SK-N-SH treated with all-trans-retinoic acid at 6 μM for 48 hours (cell line): Measurements from ENCODE around the gene PTPRN2.
"Not testable (repeated sequence)": the region's sequence is repeated elsewhere in the genome, so short reads cannot be mapped to it uniquely, and the experiment has no call there.

Source experiments
- ATAC-seq: fragments of 200-7000 bp; cut with Tn5 transposase; 3 replicates; pipeline ENCODE4 v1.9.1; 2020; ENCODE audit warnings: mild to moderate bottlenecking, moderate library complexity
- ARNTL ChIP-seq: fragments of 450-650 bp; formaldehyde crosslinking; IDR thresholded peaks from 2 replicates; pipeline ENCODE4 v1.5.0; 2020; ENCODE audit warnings: low read depth, mild to moderate bottlenecking, moderate library complexity, borderline replicate concordance
- BACH2 ChIP-seq: fragments of 250-450 bp; sonication (Bioruptor Pico); IDR thresholded peaks from 2 replicates; pipeline ENCODE4 v1.9.0; 2021; ENCODE audit warnings: mild to moderate bottlenecking, borderline replicate concordance
- GLIS3 ChIP-seq: fragments of 250-450 bp; sonication (Bioruptor Pico); IDR thresholded peaks from 2 replicates; pipeline ENCODE4 v1.5.0; 2020; ENCODE audit warnings: mild to moderate bottlenecking, moderate library complexity
- ISL1 ChIP-seq: fragments of 250-450 bp; sonication (Bioruptor Pico); IDR thresholded peaks from 2 replicates; pipeline ENCODE4 v2.1.2; 2022; ENCODE audit warnings: mild to moderate bottlenecking, moderate library complexity
- OSR1 ChIP-seq: fragments of 250-450 bp; sonication (Bioruptor Pico); IDR thresholded peaks from 2 replicates; pipeline ENCODE4 v1.8.0; 2022; ENCODE audit warnings: moderate library complexity, mild to moderate bottlenecking, inconsistent platforms
- PATZ1 ChIP-seq: fragments of 250-450 bp; sonication (Bioruptor Pico); IDR thresholded peaks from 2 replicates; pipeline ENCODE4 v1.8.0; 2020; ENCODE audit warnings: mild to moderate bottlenecking, moderate library complexity, borderline replicate concordance
- PPARA ChIP-seq: fragments of 250-450 bp; sonication (Bioruptor Pico); IDR thresholded peaks from 2 replicates; pipeline ENCODE4 v1.5.0; 2020; ENCODE audit warnings: mild to moderate bottlenecking, borderline replicate concordance
- RARB ChIP-seq: fragments of 250-450 bp; sonication (Bioruptor Pico); IDR thresholded peaks from 2 replicates; pipeline ENCODE4 v1.8.0; 2021; ENCODE audit warnings: mild to moderate bottlenecking, moderate library complexity
- TOX ChIP-seq: fragments of 250-450 bp; sonication (Bioruptor Pico); IDR thresholded peaks from 2 replicates; pipeline ENCODE4 v1.8.0; 2021; ENCODE audit warnings: mild to moderate bottlenecking, moderate library complexity, borderline replicate concordance
- ZC3H10 ChIP-seq: fragments of 250-450 bp; sonication (Bioruptor Pico); IDR thresholded peaks from 2 replicates; pipeline ENCODE4 v1.5.1; 2021; ENCODE audit warnings: mild to moderate bottlenecking, moderate library complexity
- ZFP3 ChIP-seq: fragments of 250-450 bp; sonication (Bioruptor Pico); IDR thresholded peaks from 2 replicates; pipeline ENCODE4 v1.5.0; 2020; ENCODE audit warnings: mild to moderate bottlenecking, moderate library complexity
- ZNF70 ChIP-seq: fragments of 450-650 bp; formaldehyde crosslinking; IDR thresholded peaks from 2 replicates; pipeline ENCODE4 v1.5.0; 2020; ENCODE audit warnings: mild to moderate bottlenecking, moderate library complexity
- ZNF8 ChIP-seq: fragments of 450-650 bp; formaldehyde crosslinking; IDR thresholded peaks from 2 replicates; pipeline ENCODE4 v1.5.0; 2020; ENCODE audit warnings: mild to moderate bottlenecking, moderate library complexity
- TF ChIP-seq, protein P1 (sequence below): fragments of 250-450 bp; sonication (Bioruptor Pico); IDR thresholded peaks from 2 replicates; pipeline ENCODE4 v1.5.1; 2021; ENCODE audit warnings: mild to moderate bottlenecking, moderate library complexity
- TF ChIP-seq, protein P2 (sequence below): fragments of 250-450 bp; sonication (Bioruptor Pico); IDR thresholded peaks from 2 replicates; pipeline ENCODE4 v1.8.0; 2021; ENCODE audit warnings: low read depth, mild to moderate bottlenecking, moderate library complexity, borderline replicate concordance

PTPRN2 gene

DNA sequence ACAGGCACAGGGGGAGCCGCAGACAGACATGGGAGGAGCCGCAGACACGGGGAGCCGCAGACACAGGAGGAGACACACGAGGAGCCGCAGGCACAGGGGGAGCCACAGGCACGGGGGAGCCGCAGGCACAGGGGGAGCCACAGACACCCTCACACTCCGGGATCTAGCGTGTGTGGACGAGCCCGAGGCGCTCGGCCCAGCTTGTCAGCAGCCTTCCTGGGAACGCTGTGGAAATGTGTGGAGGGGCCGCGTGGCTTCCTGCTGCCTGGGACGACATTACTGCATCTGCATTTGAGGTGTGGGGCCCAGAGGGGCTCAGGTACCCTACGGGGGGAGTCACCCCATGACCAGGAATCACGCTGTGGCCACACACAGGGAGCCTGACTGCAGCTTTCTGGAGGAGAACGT lies 313.2 kb downstream of the PTPRN2 start:
- ATAC-seq = peak; percentile 32; the same call in 1 of the 3 replicates
- no peak for TF ChIP-seq PATZ1
- TF ChIP-seq GLIS3 = no peak
- TF ChIP-seq, protein P1, sequence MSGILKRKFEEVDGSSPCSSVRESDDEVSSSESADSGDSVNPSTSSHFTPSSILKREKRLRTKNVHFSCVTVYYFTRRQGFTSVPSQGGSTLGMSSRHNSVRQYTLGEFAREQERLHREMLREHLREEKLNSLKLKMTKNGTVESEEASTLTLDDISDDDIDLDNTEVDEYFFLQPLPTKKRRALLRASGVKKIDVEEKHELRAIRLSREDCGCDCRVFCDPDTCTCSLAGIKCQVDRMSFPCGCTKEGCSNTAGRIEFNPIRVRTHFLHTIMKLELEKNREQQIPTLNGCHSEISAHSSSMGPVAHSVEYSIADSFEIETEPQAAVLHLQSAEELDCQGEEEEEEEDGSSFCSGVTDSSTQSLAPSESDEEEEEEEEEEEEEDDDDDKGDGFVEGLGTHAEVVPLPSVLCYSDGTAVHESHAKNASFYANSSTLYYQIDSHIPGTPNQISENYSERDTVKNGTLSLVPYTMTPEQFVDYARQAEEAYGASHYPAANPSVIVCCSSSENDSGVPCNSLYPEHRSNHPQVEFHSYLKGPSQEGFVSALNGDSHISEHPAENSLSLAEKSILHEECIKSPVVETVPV (CRISPR knock-in tag) = no peak
- TF ChIP-seq RARB (CRISPR knock-in tag) = no peak
- TF ChIP-seq PPARA (CRISPR knock-in tag) = no peak

GRCh38 chr7:158273756-158274342 lies 313.8 kb downstream of the PTPRN2 start:
- ATAC-seq = not testable (repeated sequence)

- TF ChIP-seq ZC3H10 (CRISPR knock-in tag) = no peak
- no peak for TF ChIP-seq ISL1
- TF ChIP-seq ZFP3 (CRISPR knock-in tag) = no peak
- TF ChIP-seq BACH2 (CRISPR knock-in tag) = no peak
- TF ChIP-seq, protein P2, sequence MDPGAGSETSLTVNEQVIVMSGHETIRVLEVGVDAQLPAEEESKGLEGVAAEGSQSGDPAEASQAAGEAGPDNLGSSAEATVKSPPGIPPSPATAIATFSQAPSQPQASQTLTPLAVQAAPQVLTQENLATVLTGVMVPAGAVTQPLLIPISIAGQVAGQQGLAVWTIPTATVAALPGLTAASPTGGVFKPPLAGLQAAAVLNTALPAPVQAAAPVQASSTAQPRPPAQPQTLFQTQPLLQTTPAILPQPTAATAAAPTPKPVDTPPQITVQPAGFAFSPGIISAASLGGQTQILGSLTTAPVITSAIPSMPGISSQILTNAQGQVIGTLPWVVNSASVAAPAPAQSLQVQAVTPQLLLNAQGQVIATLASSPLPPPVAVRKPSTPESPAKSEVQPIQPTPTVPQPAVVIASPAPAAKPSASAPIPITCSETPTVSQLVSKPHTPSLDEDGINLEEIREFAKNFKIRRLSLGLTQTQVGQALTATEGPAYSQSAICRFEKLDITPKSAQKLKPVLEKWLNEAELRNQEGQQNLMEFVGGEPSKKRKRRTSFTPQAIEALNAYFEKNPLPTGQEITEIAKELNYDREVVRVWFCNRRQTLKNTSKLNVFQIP (CRISPR knock-in tag) = no peak
- no peak for TF ChIP-seq OSR1 (CRISPR knock-in tag)
- TF ChIP-seq PPARA (CRISPR knock-in tag) = no peak
- TF ChIP-seq, all 23 proteins: peak for 0
- ATAC-seq = no peak
Measured at GRCh38 chr7:158273138-158273651, 314.4 kb downstream of the PTPRN2 start.

DNA sequence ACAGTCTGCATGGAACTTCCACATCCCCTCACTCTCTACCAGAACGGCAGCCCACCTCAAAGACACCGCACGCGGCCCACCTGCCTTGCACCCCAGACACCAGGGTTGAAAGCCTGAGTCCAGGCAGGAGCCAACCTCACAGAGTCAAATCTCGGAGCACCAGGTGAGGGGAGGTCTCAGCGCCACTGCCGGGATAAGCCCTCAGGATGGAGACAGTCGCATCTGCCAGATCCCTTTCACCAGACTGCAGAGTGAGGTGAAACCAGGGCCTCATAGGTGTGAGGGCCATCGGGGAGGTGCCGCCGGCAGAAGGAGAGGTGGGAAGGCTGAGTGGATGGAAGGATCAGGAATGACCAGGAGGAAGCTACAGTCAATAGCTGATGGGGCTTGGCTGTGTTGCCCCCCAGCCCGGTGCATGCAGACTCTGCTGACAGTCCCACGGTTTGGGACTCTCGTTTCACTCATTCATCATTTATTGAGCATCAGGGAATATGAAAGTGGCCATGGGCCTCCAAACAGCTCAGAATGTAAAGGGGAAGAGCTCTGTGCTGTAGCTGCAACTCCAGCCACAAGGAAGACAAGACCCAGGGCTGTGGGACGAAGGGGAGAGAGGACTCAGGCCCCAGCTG lies 315.0 kb downstream of the PTPRN2 start:
- TF ChIP-seq ZNF8 (CRISPR knock-in tag) = no peak
- TF ChIP-seq, protein P2 (CRISPR knock-in tag) = no peak
- TF ChIP-seq, protein P1 (CRISPR knock-in tag) = no peak
- no peak for TF ChIP-seq BACH2 (CRISPR knock-in tag)
- no peak for TF ChIP-seq ZNF70
- TF ChIP-seq ISL1 = no peak
- TF ChIP-seq TOX (CRISPR knock-in tag) = no peak
- TF ChIP-seq ZC3H10 (CRISPR knock-in tag) = no peak
- no peak for TF ChIP-seq RARB (CRISPR knock-in tag)
- TF ChIP-seq ARNTL (CRISPR knock-in tag) = no peak
- no peak for ATAC-seq

GRCh38 chr7:158272091-158272490 lies 315.5 kb downstream of the PTPRN2 start:
- ATAC-seq = no peak
- no peak for TF ChIP-seq ZNF70
